ENCODE results near the gene FADS2.

FADS2 gene

GRCh38 chr11:61891331-61892084, 63.4 kb downstream of the FADS2 start, which contains the start of gene FADS3:
TSS of gene FADS3 (minus strand) at chr11:61891545. CDS start at chr11:61891381, 164 bp downstream.
- DNase-seq, result peak; percentile 97

GRCh38 chr11:61892085-61892370, 63.9 kb downstream of the FADS2 start:
- peak; percentile 68 for DNase-seq

- no peak for DNase-seq
Observed at GRCh38 chr11:61893981-61894380, 65.9 kb downstream of the FADS2 start.

- no peak for DNase-seq
Observed at GRCh38 chr11:61895046-61895717, 67.1 kb downstream of the FADS2 start.

GRCh38 chr11:61895718-61896059, 67.6 kb downstream of the FADS2 start:
- no peak for DNase-seq

GRCh38 chr11:61896665-61897386, 68.7 kb downstream of the FADS2 start:
- no peak for DNase-seq

- peak; percentile 82 for DNase-seq
Observed at GRCh38 chr11:61897387-61898246, 69.5 kb downstream of the FADS2 start.

GRCh38 chr11:61898247-61898582, 70.1 kb downstream of the FADS2 start:
- DNase-seq, result no peak

GRCh38 chr11:61899146-61899841, 71.2 kb downstream of the FADS2 start:
- peak; percentile 83 for DNase-seq

GRCh38 chr11:61900251-61900650, 72.2 kb downstream of the FADS2 start:
- no peak for DNase-seq

GRCh38 chr11:61901397-61901796, 73.3 kb downstream of the FADS2 start:
- DNase-seq, result peak; percentile 21

GRCh38 chr11:61902313-61902712, 74.2 kb downstream of the FADS2 start:
- DNase-seq, result no peak

- no peak for DNase-seq
Observed at GRCh38 chr11:61903845-61904244, 75.7 kb downstream of the FADS2 start.

- peak; percentile 51 for DNase-seq
Observed at GRCh38 chr11:61904539-61905048, 76.5 kb downstream of the FADS2 start.

GRCh38 chr11:61905067-61905696, 77.1 kb downstream of the FADS2 start:
- DNase-seq, result no peak

GRCh38 chr11:61905801-61906521, 77.9 kb downstream of the FADS2 start:
- no peak for DNase-seq

GRCh38 chr11:61906522-61906909, 78.4 kb downstream of the FADS2 start:
- no peak for DNase-seq

- DNase-seq, result no peak
Observed at GRCh38 chr11:61907282-61907681, 79.2 kb downstream of the FADS2 start.

- DNase-seq, result no peak
Observed at GRCh38 chr11:61907871-61908729, 80.0 kb downstream of the FADS2 start.

- DNase-seq, result no peak
Observed at GRCh38 chr11:61908730-61909316, 80.7 kb downstream of the FADS2 start.

Data from DMS53 (cell line).